ENCODE data around the gene TYW1.
"Not testable (repeated sequence)": the region's sequence is repeated elsewhere in the genome, so short reads cannot be mapped to it uniquely, and the experiment has no call there.

Gene TYW1

GRCh38 chr7:67189160-67189559, 192.5 kb downstream of the TYW1 start:
- not testable (repeated sequence) for DNase-seq (ENCODE audit: low read depth in 1 of 2, low spot score in 1 of 2)

GRCh38 chr7:67189801-67190465, 193.3 kb downstream of the TYW1 start:
- not testable (repeated sequence) for DNase-seq (ENCODE audit: low read depth in 1 of 2, low spot score in 1 of 2)

GRCh38 chr7:67191002-67191720, 194.5 kb downstream of the TYW1 start:
- DNase-seq (ENCODE audit: low read depth in 1 of 2, low spot score in 1 of 2), result not testable (repeated sequence)

- DNase-seq (ENCODE audit: low read depth in 1 of 2, low spot score in 1 of 2), result not testable (repeated sequence)
These were observed 195.6 kb downstream of the TYW1 start for GRCh38 chr7:67192123-67192702.

DNA sequence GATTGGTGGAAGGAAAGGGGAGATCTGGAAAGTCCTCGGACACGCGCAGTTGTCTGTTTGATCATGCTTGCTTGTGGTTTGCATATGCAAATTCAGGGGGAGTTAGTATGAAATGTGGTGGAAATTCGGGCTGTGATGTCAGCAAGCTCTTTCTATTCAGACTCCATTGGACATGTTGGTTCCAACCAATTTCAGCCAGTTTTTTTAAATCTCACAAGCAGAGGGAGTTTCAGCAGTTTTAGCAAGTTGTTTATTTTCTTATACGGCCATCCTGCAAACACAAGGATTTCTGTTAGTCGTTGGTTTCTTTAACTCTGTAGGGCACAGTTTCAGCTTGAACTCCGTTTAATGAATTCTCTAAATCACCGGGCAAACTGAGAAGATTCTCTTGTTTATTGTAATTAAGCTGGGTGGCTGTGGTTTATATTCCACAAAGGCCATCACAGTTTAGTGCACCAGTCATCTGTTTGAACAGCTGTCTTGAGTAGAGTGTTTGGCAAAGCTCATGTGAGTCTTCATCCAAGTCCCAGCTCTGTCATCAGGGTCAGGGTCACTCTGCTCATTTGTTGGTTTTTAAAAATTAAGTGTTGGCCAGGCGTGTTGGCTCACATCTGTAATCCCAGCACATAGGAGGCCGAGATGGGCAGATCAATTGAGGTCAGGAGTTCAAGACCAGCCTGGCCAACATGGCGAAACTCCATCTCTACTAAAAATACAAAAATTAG, 196.4 kb downstream of the TYW1 start:
- not testable (repeated sequence) for DNase-seq (ENCODE audit: low read depth in 1 of 2, low spot score in 1 of 2)

DNA sequence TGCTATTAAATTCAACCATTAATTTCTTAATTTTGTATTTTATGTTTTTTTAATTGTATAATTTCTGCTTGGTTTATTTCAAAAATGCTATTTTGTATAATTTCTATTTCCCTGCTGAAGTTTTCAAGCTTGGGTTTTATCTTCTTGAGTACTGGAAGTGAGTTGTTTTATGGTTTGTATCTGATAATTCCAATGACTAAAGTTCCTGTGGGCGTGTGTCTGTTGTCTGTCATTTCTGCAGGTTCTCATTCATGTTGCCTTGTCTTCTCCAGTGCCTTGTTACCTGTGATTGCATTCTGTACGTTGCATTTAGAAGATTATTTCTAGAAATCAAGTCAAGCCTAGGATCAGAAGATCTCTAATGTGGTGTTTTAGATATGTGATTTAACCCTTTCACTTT, 199.5 kb downstream of the TYW1 start:
- not testable (repeated sequence) for DNase-seq (ENCODE audit: low read depth in 1 of 2, low spot score in 1 of 2)

- not testable (repeated sequence) for DNase-seq (ENCODE audit: low read depth in 1 of 2, low spot score in 1 of 2)
These were observed 202.4 kb downstream of the TYW1 start for GRCh38 chr7:67198865-67199526.

GRCh38 chr7:67205772-67206171, 209.1 kb downstream of the TYW1 start:
- not testable (repeated sequence) for DNase-seq (ENCODE audit: low read depth in 1 of 2, low spot score in 1 of 2)

DNA sequence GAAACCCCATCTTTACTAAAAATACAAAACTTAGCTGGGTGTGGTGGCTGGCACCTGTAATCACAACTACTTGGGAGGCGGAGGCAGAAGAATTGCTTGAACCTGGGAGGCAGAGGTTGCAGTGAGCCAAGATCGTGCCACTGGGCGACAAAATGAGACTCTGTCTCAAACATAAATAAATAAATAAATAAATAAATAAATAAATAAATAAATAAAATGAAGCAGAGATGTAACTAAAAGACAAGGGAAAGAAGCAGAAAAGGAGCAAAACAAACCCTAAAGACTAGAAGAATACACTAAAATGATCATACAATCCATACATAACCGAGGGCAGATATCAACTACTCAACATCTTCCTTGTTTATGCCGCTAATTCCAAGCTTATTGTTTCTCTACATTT, 209.8 kb downstream of the TYW1 start:
- no peak for DNase-seq (ENCODE audit: low read depth in 1 of 2, low spot score in 1 of 2)

DNA sequence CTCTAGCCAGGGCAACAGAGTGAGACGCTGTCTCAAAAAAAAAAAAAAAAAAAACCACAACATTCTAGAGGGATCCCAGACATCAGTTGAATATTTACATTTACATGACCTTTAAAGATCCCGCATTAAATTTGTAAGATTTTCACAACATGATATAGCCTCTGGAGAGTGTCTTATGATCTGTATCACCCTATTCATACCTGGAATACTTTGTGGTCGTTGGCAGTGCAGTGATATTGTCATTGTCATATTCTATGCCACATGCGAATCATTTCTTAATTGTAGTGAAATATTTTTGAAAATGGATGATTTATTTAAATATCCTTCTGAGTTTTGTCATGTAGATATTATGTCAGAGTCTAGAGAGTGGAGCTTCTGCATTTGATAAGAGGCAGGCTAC, 212.0 kb downstream of the TYW1 start:
- DNase-seq (ENCODE audit: low read depth in 1 of 2, low spot score in 1 of 2), result not testable (repeated sequence)

GRCh38 chr7:67209256-67209655, 212.6 kb downstream of the TYW1 start:
- DNase-seq (ENCODE audit: low read depth in 1 of 2, low spot score in 1 of 2), result no peak

GRCh38 chr7:67210567-67210966, 213.9 kb downstream of the TYW1 start:
- no peak for DNase-seq (ENCODE audit: low read depth in 1 of 2, low spot score in 1 of 2)

DNA sequence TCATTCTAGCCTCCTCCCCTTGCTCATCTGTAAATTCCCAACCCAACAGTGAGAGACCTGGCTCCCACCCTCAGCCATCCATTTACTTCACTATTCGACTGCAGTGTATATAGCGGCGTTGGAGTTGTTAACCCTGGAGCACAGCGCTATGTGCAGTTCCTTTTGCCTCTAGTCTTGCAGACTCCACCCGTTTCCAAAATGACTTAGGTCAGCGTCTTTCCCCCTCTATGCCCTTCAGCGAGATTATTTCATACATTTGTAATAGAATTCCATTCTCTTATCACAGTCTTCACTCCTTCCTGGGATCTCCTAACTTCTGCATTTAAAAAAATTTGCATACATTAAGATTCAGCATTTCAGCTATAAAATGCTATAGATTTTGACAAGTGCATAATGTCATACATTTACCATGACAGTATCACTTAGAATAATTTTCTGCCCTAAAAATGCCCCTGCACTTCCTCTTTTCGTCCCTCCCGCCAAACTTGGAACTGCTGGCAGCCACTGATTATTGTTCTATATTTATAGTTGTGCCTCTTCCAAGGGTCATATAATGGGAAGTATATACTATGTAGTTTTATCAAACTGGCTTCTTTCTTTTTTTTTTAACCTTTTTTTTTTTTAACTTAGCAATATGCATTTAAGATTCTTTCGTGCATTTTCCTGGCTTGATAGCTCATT, 215.2 kb downstream of the TYW1 start:
- DNase-seq (ENCODE audit: low read depth in 1 of 2, low spot score in 1 of 2), result not testable (repeated sequence)

DNA sequence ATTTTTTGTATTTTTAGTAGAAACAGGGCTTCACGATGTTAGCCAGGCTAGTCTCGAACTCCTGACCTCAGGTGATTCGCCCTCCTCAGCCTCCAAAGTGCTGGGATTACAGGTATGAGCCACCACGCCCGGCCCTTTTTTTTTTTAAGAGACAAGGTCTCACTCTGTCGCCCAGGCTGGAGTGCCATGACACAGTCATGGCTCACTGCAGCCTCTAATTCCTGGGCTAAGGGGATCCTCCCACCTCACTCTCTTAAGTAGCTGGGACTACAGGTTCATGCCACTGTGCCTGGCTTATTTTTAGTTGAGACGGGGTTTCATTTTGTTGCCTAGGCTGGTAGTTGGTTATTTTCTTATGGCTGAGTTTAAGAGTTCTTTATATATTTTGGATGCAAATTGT, 216.4 kb downstream of the TYW1 start:
- not testable (repeated sequence) for DNase-seq (ENCODE audit: low read depth in 1 of 2, low spot score in 1 of 2)

GRCh38 chr7:67223551-67223950, 226.9 kb downstream of the TYW1 start:
- not testable (repeated sequence) for DNase-seq (ENCODE audit: low read depth in 1 of 2, low spot score in 1 of 2)

DNA sequence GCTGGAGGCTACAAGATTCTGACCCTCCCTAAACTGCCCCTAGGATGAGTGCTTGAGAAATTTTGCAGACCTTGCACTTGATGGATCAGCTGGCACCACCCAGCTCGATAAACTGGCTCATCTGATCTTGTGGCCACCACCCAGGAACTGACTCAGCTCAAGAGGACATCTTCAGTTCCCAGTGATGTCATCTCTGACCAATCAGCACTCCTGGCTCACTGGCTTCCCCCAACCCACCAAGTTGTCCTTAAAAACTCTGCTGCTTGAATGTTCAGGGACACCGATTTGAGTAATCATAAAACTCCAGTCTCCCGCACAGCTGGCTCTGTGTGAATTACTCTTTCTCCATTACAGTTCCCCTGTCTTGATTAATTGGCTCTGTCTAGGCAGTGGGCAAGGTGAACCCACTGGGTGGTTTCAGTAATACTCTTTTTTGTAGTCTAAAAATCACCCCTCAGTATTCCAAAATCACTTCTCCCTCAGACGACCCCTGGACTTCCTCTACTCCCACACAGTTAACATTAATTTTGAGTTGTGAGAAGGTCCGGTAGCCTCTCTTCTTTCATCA, 229.8 kb downstream of the TYW1 start:
- DNase-seq (ENCODE audit: low read depth in 1 of 2, low spot score in 1 of 2), result not testable (repeated sequence)

DNA sequence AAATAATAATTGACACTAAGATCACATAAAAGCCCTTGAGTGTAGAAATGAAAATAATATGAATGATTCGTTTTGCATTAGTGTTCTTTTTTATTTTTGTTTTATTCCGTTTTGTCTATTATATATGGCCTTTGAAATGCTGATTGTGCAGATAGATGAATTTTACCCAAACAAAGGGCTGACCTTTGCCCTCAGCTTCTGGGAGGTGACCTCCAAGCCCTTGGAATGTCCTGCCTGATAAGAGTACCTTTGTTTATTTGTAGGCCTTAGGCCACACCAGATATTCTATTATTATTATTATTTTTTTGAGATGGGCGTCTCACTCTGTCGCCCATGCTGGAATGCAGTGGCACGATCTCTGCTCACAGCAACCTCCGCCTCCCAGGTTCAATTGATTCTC, 230.3 kb downstream of the TYW1 start:
- not testable (repeated sequence) for DNase-seq (ENCODE audit: low read depth in 1 of 2, low spot score in 1 of 2)

- not testable (repeated sequence) for DNase-seq (ENCODE audit: low read depth in 1 of 2, low spot score in 1 of 2)
These were observed 232.4 kb downstream of the TYW1 start for GRCh38 chr7:67229018-67229417.

- DNase-seq (ENCODE audit: low read depth in 1 of 2, low spot score in 1 of 2), result not testable (repeated sequence)
These were observed 233.4 kb downstream of the TYW1 start for GRCh38 chr7:67230029-67230428.

- not testable (repeated sequence) for DNase-seq (ENCODE audit: low read depth in 1 of 2, low spot score in 1 of 2)
These were observed 236.9 kb downstream of the TYW1 start for GRCh38 chr7:67233506-67233905.
